ENCODE measurements around the gene TBC1D10A. TPM values are rescaled to one million over a fixed set of nuclear protein-coding genes. Genes with fewer than 3 reads are reported as not detected.

TBC1D10A gene
- total RNA-seq, 1 experiment from 2014 or later: 8.4 TPM

- no peaks in the 10 kb centered on the region for H4K20me1 ChIP-seq (ENCODE audit: control insufficient read depth, insufficient read depth, insufficient read length)
- no peaks in the 10 kb centered on the region for H3K9me3 ChIP-seq (ENCODE audit: control insufficient read depth, low read depth, low read length)
- H2BK20ac ChIP-seq (ENCODE audit: low read depth, low read length, poor library complexity, severe bottlenecking): no peak overlapping the region
- H3K14ac ChIP-seq (ENCODE audit: insufficient read depth, low read length): no peak overlapping the region
- no peak for DNase-seq
- TF ChIP-seq CTCF (conservative IDR thresholded peaks at IDR 0.05): no peak
- H3K27me3 Mint-ChIP-seq (ENCODE audit: low read depth): no peaks in the 10 kb centered on the region
- no peak overlapping the region for H3K4me2 ChIP-seq (ENCODE audit: insufficient read depth, insufficient read length, low read length)
- no peaks in the 10 kb centered on the region for H3K23me2 ChIP-seq (ENCODE audit: insufficient read length, low read depth, low read length, poor library complexity, severe bottlenecking)
- no peaks in the 10 kb centered on the region for H3K79me2 ChIP-seq (ENCODE audit: insufficient read depth, low read length)
- no peaks in the 10 kb centered on the region for H3K79me1 ChIP-seq (ENCODE audit: insufficient read depth, low read depth, low read length, poor library complexity, severe bottlenecking)
- H3K27me3 ChIP-seq (ENCODE audit: insufficient read depth, low read length): no peaks in the 10 kb centered on the region
- no peak overlapping the region for H2BK120ac ChIP-seq (ENCODE audit: low read depth, low read length, poor library complexity, severe bottlenecking)
- H3K27ac ChIP-seq (ENCODE audit: insufficient read length, low read depth, low read length): no peak overlapping the region
- H3K4me3 Mint-ChIP-seq: no peak overlapping the region
- no peak overlapping the region for H2BK15ac ChIP-seq (ENCODE audit: low read depth, low read length)
- H3T11ph ChIP-seq (ENCODE audit: low read length): no peak overlapping the region
- no peak overlapping the region for H2AFZ ChIP-seq (ENCODE audit: low read length)
- peak overlapping the region in 1 of 3 experiments; percentile 46; a peak in 1 of 7 replicates for H3K27ac Mint-ChIP-seq
- no peak overlapping the region for H4K5ac ChIP-seq (ENCODE audit: insufficient read length, low read depth, low read length)
- no peak overlapping the region for H2BK5ac ChIP-seq (ENCODE audit: insufficient read length, low read length)
- H3K9ac ChIP-seq (ENCODE audit: extremely low read depth, insufficient read length, low read length): no peak overlapping the region
- H2AK5ac ChIP-seq (ENCODE audit: insufficient read length, low read length): no peak overlapping the region
- H3K4me1 ChIP-seq (ENCODE audit: insufficient read depth, low read length): no peaks in the 10 kb centered on the region; the same call in 1 of the 2 replicates
- H3K4me1 Mint-ChIP-seq: peaks cover 3 to 5% of the 10 kb centered on the region in 2 experiments
- no CpG with 5 or more reads among the region's 4 CpGs for WGBS (ENCODE audit: extremely low coverage, insufficient read length, low lambda C conversion rate)
- H4K8ac ChIP-seq (replicated peaks; ENCODE audit: insufficient read length, low read depth, low read length): no peak overlapping the region
- H3K9me3 Mint-ChIP-seq: no peaks in the 10 kb centered on the region
- H3K23ac ChIP-seq (ENCODE audit: insufficient read length, low read depth, low read length): no peak overlapping the region
- H3K4ac ChIP-seq (ENCODE audit: low read depth, low read length): no peak overlapping the region
- no peak overlapping the region for H2BK12ac ChIP-seq (ENCODE audit: insufficient read length, low read depth, low read length)
- no peak overlapping the region for H3K18ac ChIP-seq (ENCODE audit: insufficient read length, low read depth, low read length)
- peaks cover 0 to 2% (median 0%) of the 10 kb centered on the region in 3 experiments; a peak in 1 of 7 replicates for H3K36me3 Mint-ChIP-seq (ENCODE audit: insufficient read depth in 1 of 3, low read depth in 3 of 3)
- no peak overlapping the region for H3K56ac ChIP-seq (ENCODE audit: insufficient read length, low read depth, low read length)
- no peak overlapping the region for H4K91ac ChIP-seq (ENCODE audit: insufficient read length, low read depth, low read length)
Observed at GRCh38 chr22:30283342-30283741, 43.4 kb downstream of the TBC1D10A start.

Data from H9 (cell line).